Activated T-helper 9 cell treated with anti-CD3 and anti-CD28 coated beads, Interleukin-2, amount 50 U/mL, for 16 hours (primary cell): Measurements from ENCODE around the gene AK8.

Source experiments
- DNase-seq: peaks from one replicate; pipeline ENCODE4 v3.0.0-alpha.2; 2020; ENCODE audit warnings: low read depth

The AK8 gene

GRCh38 chr9:132887181-132888120 is 9.4 kb upstream of the AK8 start:
- DNase-seq = no peak

DNA sequence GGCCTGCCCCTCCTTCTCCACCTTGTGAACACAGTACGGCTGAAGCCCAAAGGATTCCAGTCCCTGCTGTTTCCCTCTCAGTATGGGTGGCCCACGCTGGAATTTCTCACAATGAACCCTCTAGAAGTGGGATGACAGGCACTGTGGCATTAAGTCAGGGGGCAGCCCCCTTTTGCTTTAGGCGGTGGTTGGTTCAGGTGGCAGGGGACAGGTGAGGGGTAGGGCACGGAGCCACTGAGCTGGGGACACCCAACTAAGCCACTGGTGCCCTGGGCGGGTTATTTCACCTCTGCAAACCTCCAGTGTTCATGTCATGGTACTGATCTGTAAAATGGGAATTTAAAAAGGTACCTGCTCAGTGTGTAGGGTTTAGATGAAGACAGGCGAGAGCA is 8.2 kb upstream of the AK8 start:
- no peak for DNase-seq

DNA sequence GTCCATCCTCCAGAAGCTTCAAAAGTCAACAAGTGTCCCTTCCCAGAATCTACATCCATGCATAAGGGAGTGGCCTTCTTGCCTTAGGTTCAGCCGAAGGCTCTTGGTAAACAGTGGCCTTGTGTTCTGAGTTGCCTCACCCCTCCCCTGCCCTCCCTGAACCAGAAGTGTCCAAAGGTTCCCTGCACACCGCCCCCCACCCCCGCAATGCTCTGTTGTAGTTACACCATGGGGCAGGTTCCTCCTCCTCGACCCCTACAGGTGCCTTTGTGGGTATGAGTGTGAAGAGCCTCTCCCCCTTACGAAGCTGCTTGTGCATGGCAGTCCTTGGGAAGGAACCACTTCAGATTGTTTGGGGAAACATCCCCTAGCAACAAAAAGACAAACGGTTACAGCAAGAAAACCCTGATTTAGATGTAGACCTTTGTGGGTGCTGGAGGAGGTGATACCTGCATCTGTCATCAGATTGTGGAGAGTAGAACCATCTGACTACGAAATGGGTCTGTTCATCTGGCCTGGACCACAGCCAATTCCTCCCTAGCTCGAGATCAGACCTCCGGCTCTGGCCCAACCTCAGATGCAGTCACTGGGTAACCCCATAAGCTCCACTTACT is 7.7 kb upstream of the AK8 start:
- DNase-seq = no peak

DNA sequence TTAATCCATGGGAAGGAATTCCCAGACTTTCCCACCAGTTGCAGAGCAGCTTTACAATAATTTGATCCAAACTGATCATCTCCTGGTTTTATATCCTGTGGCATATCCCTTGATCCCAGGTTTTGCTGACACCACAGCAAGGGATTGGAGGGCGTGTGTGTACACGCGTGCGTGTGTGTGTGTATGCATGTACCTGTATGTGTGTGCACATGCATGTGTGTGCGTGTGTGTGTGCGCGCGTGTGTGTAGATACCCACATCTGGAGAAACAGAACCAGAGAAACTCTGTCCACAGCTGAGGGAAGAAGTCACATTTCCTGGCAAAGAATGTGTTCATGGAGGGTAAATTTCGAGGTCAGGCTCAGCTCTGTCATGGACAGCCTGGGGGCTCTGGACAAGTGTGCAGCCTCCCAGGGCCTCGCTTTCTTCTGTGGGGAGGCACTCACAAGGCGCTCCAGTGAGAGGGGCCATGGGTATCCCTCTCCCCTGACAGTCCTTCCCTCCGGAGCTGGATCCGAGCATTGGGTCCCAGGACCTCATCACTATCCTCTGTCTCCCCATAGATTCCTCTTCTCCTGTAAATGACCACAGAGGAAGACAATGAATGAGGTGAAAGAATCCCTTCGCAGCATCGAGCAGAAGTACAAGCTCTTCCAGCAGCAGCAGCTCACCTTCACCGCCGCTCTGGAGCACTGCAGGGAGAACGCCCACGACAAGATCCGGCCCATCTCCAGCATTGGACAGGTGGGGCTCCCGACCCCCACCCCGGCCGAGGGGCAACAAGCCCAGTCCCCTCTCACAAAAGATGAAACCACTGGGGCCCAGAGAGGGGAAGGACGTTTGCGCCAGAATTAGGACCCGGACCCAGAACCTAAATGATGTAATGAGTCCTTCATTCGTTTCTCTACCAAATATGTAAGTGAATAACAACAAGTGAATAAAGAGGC is 5.5 kb upstream of the AK8 start:
- no peak for DNase-seq

DNA sequence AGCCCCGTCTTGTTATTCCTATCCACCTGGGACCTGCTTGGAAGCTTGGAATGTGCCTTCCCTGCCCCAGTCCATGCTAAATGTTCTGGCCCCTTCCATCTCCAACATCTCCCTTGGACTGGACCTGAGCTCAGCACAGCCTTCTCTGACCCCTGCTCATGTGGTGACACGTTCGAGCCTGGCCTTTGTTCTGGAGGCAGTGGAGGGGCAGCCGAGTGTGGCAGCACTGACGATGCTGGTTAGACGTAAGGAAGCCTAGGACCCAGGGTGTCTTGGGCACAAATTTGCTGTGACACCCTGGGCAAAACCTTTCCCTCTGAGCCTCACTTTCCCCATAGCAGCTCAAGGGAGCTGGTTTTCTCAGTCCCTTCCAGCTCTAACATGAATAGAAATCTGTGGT is 4.5 kb upstream of the AK8 start:
- no peak for DNase-seq

GRCh38 chr9:132881826-132882225 is 3.7 kb upstream of the AK8 start:
- no peak for DNase-seq

DNA sequence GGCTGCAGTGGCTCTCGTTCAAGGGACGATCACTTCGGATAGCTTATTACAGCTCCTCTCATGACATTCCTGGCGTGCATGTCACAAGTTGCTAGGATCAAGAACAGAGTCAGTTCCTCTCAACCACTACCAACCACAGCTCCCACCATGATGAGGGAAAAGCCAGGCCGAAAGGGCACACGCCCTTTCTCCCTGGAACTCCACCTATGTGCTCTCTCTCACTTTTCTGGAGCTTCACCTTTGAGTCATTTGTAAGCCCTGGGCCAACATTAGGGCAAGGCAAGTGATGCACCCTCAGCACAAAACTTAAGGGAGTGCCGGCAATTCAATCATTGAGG is 2.2 kb upstream of the AK8 start:
- DNase-seq = no peak

DNA sequence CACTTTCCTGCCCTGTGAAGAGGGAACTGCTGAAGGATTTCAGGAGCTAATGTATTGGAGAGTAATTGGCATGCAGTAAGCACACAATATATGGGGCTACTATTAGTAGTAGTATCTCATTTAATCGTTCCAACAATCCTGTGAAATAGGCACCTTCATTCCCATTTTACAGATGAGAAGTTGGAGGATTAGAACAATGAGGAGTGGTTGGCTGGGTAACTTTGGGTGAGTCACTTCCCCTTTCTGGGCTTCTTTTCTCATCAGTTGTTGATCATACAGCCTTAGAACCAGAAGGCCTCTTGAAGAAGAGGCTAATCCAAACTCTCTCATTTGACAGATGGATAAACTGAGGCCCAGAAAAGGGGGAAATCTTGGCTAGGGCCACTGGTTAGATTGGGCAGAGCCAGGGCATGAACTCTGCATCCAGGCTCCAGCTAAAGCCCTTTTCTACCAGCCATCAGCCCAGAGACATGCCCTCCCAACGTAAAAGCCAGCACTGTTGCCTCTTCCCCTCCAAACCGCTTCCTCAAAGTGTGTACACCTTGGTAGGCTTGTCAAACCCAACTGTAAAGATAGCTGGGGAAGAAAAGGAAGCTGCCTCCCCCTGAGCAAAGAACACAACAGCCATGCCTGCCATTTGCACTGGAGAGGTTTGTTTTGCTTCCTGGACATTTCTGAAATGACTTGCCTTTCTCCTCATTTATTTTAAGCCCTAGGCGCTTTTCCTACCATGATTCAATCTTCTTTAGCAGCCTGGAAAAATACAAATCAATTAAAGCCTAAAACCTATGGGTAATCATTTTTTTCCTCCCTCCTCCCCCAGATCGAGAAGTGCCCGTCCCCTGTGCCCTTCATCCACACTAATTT is 1.6 kb upstream of the AK8 start:
- DNase-seq = no peak

DNA sequence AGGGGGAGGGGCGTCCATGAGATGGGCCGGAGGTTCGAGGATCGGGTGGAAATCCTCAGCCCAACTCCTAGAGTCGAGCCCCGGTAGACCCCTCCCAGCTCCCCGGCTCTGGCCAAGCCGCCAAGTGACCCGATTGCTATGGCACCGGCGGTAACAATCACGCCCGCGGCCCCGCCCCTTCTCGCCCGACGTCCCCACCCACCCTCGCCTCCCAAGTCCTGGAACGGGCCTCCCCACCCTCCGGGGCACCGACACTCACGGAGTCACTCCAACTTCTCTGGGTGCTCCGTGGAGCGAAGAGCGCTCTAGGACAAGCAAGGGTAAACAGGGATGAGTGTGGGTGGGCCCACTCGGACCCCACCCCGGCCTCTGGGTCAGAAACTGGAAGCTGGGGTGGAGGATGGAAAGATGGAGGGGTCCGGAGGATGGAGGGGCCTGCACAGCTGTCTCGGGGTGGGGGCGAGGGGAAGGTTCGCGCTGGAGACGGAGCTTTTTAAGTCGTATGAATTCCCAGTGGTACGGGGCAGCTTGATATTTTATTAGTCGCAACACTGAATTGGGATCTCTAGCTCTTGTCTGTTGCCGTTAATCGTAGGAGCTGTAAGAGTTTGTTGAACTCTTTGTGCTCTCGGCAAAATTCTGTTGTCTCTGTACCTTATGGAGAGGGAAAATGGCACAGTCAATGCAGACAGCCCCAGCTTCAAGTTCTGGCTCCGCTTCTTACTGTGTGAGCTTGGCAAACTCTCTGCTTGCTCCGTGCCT is 792 bp upstream of the AK8 start, which contains the start of gene SPACA9:
Gene SPACA9 (plus strand): TSS at position 204 of the 762 bp plus-strand sequence. CDS start 5,050 bp downstream, outside the sequence.
- peak; percentile 5 for DNase-seq

DNA sequence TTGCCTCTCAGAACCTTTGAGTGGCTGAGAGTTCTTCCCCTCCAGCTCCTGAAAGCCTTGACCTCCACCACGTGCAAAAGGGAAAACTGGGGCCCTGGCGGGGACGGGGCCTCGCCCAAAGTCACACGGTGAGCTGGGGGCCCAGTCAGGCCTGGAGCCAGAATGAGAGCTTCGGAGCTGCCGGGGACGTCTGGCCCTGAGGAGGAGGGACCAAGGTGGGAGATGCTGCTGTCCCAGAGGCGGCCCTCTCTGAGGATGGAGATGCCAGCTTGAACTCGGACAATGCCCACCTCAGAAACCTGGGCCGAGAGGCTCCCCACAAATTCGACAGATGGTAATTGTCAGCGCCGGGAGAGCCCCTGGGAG is 643 bp downstream of the AK8 start:
- no peak for DNase-seq

GRCh38 chr9:132876849-132877248 is 1.2 kb downstream of the AK8 start:
- DNase-seq = no peak

GRCh38 chr9:132875159-132875558 is 2.9 kb downstream of the AK8 start:
- DNase-seq = no peak

GRCh38 chr9:132873403-132873802 is 4.7 kb downstream of the AK8 start:
- DNase-seq = no peak

DNA sequence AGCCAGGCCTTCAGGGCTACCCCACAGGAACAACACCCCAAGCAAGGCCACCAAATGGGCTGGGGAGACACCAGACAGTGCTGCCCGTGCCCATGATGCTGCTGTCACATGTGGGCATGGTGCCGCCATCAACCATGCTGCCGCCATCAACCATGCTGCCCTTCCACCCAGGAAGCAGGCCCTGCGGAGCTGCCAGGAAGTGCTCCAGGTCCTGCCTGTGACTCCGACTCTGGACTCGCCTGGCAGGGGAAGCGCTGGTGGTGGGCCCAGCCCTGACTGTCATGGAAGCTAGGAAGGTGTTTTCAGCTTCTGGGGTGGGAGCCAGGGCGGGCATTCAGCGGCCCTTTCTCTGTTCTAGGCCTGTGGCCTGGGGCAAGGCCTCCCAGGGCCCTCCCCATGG is 8.8 kb downstream of the AK8 start:
- no peak for DNase-seq

GRCh38 chr9:132866898-132867297 is 11.2 kb downstream of the AK8 start:
- no peak for DNase-seq

- no peak for DNase-seq
Observed at GRCh38 chr9:132864691-132865090, 13.4 kb downstream of the AK8 start.

- DNase-seq = no peak
Observed at GRCh38 chr9:132864277-132864676, 13.8 kb downstream of the AK8 start.

- no peak for DNase-seq
Observed at GRCh38 chr9:132863096-132863495, 15.0 kb downstream of the AK8 start.

DNA sequence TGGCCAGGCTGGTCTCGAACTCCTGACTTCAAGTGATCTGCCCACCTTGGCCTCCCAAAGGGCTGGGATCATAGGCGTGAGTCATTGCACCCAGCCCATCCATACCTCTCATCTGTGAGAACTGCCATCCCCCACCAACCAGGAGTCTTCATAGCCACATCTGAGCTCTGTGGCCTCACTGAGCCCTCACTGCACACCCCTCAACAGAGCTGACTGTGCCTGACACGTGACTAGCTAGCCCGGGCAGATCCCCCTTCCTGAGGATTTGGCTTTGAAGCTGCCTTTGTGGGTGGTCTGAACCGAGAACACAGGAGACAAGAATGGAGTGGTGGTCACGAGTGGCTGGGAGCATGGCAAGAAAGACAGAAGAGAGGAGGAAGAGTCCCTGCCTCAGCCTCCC is 15.6 kb downstream of the AK8 start:
- no peak for DNase-seq

GRCh38 chr9:132861666-132862065 is 16.4 kb downstream of the AK8 start:
- no peak for DNase-seq

DNA sequence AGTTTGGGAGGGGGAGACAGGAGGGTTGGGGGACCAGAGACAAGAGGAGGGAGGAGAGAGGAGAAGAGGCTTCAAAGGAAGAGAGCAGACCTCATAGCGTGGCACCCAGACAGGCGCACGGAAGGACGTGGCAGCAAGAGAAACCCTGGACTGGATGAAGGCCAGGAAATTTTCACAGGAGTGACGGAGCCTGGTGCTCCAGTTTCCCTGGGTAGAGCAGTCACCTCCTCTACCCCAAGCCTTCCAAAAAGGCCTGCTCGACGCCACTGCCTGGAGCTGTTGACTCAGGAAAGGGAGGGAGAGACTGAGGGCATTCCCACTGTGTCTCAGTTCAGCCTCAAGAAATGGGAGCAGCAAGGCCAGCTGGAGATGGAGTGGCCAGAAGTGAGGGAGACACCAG is 19.3 kb downstream of the AK8 start:
- no peak for DNase-seq
